GM12801 (cell line): ENCODE measurements around the gene RAET1E.

Source experiments
- CTCF ChIP-seq: IDR thresholded peaks from one replicate; pipeline ENCODE4 v1.5.1; 2011; ENCODE audit warnings: control low read depth; ENCODE audit not compliant: insufficient read length; ENCODE audit errors: extremely low read depth

RAET1E gene

DNA sequence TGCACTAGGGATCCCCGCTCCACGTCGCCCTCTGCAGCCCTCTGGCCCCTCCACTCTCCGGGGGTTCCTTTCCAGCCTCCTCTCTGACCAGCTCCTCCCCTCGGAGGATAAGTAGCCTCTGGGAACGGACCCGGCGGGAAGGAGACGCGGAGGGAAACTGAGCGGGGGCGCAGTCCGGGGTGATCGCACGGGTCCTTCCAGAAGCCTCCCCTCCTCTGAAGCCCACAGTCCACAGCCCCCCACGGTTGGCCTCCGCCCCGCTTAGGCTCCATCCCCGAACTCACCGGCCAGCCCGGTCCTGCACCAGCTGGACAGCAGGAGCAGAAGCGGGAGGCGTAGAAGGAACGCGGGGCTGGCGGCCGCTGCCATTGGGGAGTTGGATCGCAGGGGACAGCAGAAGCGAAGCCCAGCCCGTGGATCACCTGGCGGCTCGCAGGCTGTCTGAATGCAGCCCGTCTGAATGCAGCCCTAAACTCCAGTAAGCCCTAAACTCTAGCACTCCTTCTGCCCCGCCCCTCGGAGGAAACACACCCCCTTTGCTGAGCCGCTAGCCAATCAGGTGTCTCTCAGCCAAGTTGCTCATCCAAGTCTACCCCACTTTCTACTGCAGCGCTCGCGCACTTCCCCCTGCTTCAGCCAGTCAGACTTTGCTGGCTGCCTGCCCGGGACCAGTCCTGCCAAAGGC is 24.9 kb upstream of the RAET1E start, which contains the start of gene RAET1G:
TSS of gene RAET1G (minus strand) at position 480 of the 685 bp plus-strand sequence. CDS start at position 369, 111 bp downstream.
- TF ChIP-seq CTCF, result no peak

DNA sequence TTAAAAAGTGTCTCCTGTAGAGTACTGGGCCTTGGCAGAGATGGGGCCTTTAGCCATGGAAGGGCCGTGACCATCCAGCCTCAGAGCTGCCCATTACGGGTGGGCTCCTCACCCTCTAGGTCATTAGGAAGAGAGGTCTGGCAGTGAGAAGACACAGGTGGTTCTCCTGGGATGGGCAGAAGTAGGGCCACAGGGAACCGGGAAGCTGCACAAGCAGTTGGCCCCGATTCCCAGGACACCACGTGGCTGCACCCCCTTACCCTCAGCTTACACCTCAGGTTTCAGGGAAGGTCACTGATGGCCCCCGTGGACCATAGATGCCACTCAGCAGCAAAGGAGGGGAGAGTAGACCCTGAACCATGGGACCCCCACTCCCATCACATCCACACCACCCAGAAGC is 23.4 kb upstream of the RAET1E start:
- no peak for TF ChIP-seq CTCF

DNA sequence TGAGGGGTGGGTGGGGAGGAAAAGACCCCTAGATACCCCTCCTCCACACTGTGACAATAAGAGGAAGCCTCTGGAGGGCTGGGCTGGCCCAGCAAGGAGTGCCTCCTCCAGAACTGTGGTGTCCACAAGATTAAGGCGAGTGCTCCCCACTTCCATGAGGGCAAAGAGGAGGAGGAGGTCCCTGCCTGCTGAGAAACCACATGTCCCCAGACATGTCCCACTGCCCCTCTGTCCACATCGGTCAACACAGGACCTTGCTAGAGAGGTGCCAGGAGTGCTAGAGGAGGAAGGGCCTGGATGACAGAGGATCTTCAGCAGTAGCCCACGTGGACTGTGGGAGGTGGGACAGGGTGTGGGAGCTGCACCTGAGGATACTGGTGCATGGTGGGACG is 21.9 kb upstream of the RAET1E start:
- no peak for TF ChIP-seq CTCF

- no peak for TF ChIP-seq CTCF
These were observed 20.4 kb upstream of the RAET1E start for GRCh38 chr6:149918151-149918905.

DNA sequence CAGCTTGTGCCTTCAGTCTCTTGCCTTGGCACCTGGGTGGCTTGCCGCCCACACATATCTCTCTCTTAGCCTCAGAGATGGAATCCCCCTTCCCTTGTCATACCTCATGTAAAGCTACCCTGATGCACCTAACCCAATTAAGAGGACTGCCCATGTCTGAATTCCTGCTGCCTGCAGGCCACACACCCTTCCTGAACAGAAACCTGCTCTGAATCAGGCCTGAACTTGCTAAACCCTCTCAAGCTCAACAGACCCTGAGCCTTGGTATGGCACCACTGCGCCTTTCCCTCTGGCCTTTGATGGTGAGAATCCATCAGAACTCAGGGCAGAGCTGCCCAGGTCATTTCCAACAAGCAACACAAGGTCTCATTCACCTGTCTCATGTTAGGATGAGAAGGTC is 19.8 kb upstream of the RAET1E start:
- no peak for TF ChIP-seq CTCF

DNA sequence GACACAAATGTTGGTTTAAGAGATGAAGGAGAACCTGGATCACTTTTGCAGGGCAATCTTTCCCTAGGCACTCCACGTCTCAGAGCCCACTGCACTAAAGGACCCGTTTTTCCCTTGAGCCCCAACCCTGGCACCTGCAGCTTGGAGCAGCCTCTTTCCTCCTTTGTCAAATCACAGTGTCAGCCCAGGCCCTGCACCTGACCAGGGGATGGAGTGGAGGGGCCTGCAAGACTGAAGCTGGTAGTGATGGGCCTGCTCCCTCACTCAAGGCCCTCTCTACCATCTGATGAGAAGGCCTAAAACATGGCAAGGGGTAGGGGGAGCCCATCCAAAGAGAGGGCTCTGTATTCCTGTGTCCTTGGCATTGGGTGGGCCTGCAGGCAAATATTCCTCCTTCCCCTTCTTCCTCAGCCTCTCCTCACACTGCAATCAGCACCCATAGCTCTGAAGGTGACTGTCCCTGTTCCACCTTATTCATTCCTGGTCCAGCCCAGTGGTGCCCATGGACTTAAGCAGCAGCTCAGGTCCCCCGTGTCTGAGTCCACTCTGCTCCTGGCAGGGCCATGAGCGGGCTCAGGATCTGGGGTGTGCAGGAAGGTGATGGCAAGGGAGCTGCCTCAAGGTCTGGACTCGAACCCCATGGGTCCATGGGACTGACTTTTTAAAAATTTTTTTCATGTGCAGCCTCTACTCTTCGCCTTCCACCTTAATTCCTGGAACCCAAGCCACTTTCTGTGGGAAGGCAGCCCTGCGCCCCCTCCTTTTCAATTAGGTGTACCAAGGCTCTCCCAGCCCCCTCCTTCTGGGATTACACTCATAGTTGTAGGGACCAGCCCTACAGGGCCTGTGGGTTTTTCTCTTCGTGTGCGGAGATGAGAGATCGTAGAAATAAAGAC is 18.3 kb upstream of the RAET1E start:
- no peak for TF ChIP-seq CTCF
